ENCODE data around the gene RHBDL1. TPM values are rescaled to one million over a fixed set of nuclear protein-coding genes. Genes with fewer than 3 reads are reported as not detected.

Gene RHBDL1
- total RNA-seq, 4 donors from 2014 or later, result 1.5 to 2.0 TPM; not detected in 2

DNA sequence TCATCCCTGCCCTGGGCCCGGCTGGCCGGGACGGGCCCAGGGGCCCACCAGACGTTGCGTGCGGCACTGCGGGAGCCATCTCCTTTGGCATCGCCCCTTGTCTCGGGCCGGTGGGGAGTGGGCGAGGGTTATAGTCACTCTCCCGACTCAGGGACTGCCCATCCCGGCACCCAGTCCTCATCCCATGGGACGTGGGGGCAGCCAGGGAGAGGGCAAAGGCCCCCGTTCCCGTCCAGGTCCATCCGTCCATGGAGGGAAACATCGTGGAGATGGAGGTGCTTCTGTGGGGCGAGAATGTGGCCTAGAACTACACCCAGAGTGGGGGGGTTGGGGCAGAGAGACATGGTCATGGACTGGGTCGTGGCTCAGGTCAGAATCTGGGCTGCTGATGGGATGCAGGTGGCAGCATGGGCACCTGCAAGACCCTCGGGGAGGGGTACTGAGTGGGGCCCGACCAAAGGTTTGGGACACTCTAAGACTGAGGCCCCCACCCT, 28.7 kb upstream of the RHBDL1 start:
- Histone ChIP-seq H3K4me1 (peaks cover 0 to 26% of the 10 kb centered on the region in 2 donors), H3K27ac (no peak overlapping the region), H3K9me3 (no peaks in the 10 kb centered on the region), H3K27me3 (no peaks in the 10 kb centered on the region), H3K4me3 (no peak overlapping the region), H3K36me3 (no peaks in the 10 kb centered on the region)
- intact Hi-C loops (cut with DNase I; ENCODE audit: low total_unique reads), result no loop called here
- no peak for DNase-seq
- TF ChIP-seq POLR2A (IDR thresholded peaks at IDR 0.05), result no peak
- TF ChIP-seq, protein P1, sequence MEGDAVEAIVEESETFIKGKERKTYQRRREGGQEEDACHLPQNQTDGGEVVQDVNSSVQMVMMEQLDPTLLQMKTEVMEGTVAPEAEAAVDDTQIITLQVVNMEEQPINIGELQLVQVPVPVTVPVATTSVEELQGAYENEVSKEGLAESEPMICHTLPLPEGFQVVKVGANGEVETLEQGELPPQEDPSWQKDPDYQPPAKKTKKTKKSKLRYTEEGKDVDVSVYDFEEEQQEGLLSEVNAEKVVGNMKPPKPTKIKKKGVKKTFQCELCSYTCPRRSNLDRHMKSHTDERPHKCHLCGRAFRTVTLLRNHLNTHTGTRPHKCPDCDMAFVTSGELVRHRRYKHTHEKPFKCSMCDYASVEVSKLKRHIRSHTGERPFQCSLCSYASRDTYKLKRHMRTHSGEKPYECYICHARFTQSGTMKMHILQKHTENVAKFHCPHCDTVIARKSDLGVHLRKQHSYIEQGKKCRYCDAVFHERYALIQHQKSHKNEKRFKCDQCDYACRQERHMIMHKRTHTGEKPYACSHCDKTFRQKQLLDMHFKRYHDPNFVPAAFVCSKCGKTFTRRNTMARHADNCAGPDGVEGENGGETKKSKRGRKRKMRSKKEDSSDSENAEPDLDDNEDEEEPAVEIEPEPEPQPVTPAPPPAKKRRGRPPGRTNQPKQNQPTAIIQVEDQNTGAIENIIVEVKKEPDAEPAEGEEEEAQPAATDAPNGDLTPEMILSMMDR (IDR thresholded peaks at IDR 0.05), result no peak

DNA sequence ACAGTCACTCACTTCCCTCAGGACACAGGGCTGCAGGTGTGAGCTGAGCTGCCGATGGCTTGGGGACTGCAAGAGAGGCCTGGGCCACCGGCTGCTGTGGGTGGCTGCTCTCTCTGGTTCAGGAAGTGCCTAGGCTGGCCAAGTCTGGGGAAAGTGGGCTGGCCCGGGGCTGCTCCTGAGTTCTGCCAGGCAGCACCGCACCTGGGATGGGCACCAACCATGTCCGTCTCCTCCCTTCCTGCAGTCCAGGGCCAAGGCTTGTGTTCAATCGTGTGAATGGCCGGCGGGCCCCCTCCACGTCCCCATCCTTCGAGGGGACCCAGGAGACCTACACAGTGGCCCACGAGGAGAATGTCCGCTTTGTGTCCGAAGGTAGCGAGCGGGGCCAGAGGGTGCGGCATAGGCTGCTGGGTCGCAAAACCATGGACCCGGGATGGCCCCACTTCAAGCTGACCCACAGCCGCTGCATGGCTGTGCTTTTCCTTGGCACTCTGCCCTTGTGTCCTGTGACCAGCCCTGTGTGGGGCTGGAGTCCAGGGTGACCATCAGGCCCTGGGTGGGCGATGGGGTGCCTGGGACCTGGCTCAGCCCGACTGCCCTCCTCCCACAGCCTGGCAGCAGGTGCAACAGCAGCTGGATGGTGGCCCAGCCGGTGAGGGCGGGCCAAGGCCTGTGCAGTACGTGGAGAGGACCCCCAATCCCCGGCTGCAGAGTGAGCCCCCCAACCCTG, 28.1 kb upstream of the RHBDL1 start:
- Histone ChIP-seq H3K9me3 (no peaks in the 10 kb centered on the region), H3K4me1 (peaks cover 0 to 26% of the 10 kb centered on the region in 2 donors), H3K27me3 (no peaks in the 10 kb centered on the region), H3K27ac (no peak overlapping the region), H3K36me3 (no peaks in the 10 kb centered on the region), H3K4me3 (no peak overlapping the region)
- TF ChIP-seq, protein P1 (IDR thresholded peaks at IDR 0.05), result no peak
- no peak for TF ChIP-seq POLR2A (IDR thresholded peaks at IDR 0.05)
- intact Hi-C loops (cut with DNase I; ENCODE audit: low total_unique reads), result no loop called here
- no peak for DNase-seq

DNA sequence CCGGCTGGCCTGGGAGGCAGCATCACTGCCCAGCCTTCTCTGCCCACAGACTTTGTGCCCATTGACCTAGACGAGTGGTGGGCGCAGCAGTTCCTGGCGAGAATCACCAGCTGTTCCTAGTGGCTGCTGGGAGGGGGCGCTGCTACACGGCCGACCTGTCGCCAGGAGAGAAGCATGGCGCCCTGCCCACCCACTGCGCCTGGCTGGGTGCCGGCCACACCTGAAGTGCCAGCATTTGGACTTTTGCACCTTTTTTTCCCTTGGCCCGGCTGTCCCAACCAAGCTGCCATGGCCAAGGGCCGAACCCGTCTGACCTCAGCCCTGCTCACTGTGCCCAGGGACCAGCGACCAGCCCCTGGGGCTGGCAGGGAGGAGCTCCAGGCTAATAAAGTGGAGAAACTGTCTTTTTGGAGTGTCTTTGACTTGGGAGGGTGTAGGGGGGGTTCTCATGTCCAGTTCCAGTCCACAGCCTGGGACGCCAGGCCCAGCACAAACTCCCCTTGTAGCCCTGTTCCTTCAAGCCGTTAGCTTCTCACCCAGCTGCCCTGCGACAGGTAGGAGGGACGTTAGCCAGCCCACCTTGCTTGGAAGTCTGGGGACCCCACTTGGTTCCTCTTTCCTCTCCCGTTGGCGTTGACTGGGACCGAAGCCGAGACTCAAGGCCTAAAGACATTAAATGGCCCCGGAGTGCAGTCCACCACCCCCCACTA, 27.2 kb upstream of the RHBDL1 start:
- no peaks in the 10 kb centered on the region for H3K27me3 ChIP-seq
- peak overlapping the region; percentile 40 to 75 for H3K4me3 ChIP-seq
- H3K9me3 ChIP-seq, result no peaks in the 10 kb centered on the region
- H3K36me3 ChIP-seq, result no peaks in the 10 kb centered on the region
- TF ChIP-seq, protein P1 (IDR thresholded peaks at IDR 0.05), result peak in 1 of 4 experiments; percentile 7
- TF ChIP-seq POLR2A (IDR thresholded peaks at IDR 0.05), result no peak
- H3K27ac ChIP-seq, result peak overlapping the region; percentile 71 to 91
- intact Hi-C loops (cut with DNase I; ENCODE audit: low total_unique reads), result no loop called here
- DNase-seq, result no peak
- peaks cover 0 to 26% of the 10 kb centered on the region in 2 donors for H3K4me1 ChIP-seq

DNA sequence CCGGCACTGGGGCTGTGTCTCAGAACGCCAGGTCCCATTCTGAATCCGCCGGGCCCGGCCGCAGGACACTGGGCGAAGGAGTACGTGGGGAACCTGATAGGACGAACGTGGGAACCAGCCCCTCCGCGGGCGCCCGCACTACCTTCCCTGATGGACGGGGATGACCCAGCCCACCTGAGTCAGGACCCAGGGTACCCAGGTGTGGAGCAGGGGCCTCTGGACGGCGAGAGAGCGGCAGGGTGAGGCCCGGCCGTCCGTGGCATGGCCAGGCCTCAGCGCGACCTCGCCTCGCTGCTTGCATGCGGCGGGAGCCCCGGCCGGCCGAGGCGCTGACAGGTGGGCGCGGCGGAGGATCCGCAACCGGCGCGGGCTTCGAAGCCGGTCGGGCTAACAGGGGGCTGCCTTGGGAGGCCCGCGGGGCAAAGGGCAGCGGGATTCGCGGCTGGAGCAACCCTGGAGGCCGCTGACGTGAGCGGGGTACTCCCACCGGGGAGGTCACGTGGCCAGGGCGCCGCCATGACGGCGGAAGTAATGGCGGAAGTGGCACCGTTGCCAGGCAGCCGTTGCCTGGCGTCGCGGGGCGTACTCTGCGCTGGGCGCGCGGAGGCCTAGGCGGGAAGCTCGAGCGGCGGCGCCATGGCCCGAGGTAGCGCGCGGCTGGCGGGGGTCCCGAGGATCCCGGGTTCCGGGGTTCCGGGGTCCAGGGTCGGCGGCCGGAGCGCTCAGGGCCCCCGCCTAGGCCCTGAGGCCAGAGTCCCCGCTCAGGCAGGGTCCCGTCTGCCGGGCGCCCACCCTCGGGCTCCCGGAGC, 26.5 kb upstream of the RHBDL1 start, which contains the start of gene WDR90:
TSS of gene WDR90 (plus strand) at position 585 of the 809 bp plus-strand sequence. CDS start at position 637, 52 bp downstream.
- Histone ChIP-seq H3K27ac (peak within 1 kb of the TSS; percentile 71 to 91), H3K27me3 (no peaks in the 10 kb centered on the region), H3K4me3 (peak within 1 kb of the TSS; percentile 40 to 75), H3K36me3 (no peaks in the 10 kb centered on the region), H3K4me1 (peaks cover 0 to 26% of the 10 kb centered on the region in 2 donors), H3K9me3 (no peaks in the 10 kb centered on the region)
- peak; percentile 48 to 76 for TF ChIP-seq POLR2A (IDR thresholded peaks at IDR 0.05)
- TF ChIP-seq, protein P1 (IDR thresholded peaks at IDR 0.05), result peak in 1 of 4 experiments; percentile 47
- DNase-seq, result peak; percentile 88 to 93
- intact Hi-C loops (cut with DNase I; ENCODE audit: low total_unique reads), result no loop called here

Measured in uterus (tissue), 4 donors.